HS-27A (cell line): ENCODE data around the gene ZFP36.
A peak's percentile ranks its signal among the peaks of the same experiment; 100 is the strongest.

ENCODE experiments used
- DNase-seq: peaks from one replicate; pipeline ENCODE4 v3.0.0-alpha.2; 2012; ENCODE audit warnings: low read depth, missing footprints

Gene ZFP36

DNA sequence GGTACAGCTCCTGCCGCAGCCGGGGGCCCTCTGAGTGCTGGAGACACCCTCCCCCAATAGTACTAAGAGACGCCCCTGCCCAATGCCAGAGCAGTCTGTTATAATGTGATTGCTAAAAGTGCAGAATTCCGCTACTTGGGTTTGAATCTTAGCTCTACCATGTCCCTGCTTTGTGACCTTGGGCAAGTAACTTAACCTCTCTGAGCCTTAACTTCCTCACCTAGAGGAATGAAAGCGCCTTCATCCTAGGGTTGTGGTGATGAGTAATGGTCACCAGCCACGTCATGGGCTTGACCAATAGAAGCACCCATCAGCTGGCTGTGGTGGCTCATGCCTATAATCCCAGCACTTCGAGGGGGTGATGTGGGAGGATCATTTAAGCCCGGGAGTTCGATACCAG lies 12.4 kb downstream of the ZFP36 start:
- DNase-seq: no peak

DNA sequence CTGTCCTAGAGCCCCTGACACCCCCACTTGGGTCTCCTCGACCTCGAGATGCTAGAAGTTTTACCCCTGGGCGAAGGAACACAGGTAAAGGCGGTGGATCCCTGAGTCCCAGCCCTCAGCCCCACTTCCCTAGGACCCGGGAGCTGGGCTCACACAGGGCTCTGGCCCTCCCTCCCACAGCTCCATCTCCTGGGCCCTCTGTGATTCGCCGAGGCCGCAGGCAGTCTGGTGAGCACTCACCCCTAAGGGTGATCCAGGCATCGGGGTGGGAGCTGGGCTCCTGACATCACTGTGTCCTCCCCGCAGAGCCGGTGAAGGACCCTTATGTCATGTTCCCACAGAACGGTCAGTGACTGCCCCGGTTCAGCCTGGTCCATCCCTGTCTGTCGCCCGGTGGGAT lies 14.1 kb downstream of the ZFP36 start:
- no peak for DNase-seq

- no peak for DNase-seq
Observed at GRCh38 chr19:39422020-39422419, 15.4 kb downstream of the ZFP36 start.

DNA sequence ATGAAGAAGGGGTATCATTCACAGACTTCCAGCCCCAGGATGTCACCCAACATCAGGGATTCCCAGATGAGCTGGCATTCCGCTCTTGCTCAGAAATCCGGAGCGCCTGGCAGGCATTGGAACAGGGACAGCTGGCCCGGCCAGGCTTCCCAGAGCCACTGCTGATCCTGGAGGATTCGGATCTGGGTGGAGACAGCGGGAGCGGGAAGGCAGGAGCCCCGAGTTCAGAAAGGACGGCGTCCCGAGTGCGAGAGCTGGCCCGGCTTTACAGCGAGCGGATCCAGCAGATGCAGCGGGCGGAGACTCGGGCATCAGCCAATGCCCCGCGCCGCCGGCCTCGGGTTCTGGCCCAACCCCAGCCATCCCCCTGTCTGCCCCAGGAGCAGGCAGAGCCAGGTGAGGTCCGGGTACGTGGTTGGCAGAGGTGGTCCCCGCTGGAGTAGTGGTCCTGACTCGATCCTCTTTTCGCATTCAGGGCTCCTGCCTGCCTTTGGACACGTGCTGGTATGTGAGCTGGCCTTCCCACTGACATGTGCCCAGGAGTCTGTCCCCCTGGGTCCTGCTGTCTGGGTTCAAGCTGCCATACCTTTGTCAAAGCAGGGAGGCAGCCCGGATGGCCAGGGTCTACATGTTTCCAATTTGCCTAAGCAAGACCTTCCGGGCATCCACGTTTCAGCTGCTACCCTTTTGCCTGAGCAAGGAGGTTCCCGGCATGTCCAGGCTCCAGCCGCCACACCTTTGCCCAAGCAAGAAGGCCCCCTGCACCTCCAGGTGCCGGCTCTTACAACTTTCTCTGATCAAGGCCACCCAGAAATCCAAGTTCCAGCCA lies 16.8 kb downstream of the ZFP36 start:
- no peak for DNase-seq

DNA sequence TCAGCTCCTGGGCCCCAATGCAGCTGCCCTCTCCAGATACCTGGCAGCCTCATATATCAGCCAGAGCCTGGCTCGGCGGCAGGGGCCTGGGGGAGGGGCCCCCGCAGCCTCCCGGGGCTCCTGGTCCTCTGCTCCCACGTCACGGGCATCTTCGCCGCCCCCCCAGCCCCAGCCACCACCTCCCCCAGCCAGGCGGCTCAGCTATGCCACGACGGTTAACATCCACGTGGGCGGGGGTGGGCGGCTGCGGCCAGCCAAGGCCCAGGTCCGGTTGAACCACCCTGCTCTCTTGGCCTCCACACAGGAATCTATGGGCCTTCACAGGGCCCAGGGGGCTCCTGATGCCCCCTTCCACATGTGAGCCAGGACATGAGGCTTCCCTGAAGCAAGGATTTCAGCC lies 18.3 kb downstream of the ZFP36 start:
- no peak for DNase-seq

DNA sequence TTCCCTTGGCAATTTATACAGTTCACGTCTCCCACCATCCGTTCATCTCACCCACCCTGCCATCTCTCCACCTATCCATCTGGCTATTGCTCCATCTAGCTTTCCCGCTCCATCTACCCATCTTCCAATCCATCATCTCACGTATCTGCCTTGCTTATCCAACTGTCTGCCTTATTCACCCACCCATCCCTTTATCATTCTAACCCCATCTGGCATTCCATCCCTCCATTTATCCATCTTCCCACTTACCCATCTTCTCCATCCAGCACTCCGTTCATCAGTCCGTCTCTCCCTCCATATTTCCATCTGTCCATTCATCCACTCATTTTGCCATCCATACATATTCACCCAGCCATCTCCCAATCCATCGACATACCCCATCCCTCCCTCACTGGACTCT lies 19.1 kb downstream of the ZFP36 start:
- no peak for DNase-seq

DNA sequence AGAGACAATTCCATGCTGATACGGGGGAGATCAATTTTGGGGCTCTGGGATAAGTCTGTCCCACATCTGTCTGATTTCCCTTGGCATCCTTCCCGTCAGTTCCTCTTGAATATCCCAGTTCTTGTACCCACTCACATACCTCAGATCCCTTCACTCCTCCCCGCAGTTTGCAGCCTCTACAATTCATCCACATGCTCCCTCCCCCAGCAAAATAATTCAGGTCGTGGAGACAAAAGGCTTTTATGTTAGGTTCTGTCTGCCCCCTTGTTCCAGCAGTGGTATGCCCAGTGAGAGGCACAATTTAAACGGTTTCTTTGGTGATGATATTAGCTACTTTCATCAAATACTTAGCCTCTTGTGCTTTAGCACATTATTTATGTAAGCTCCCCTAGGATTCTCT lies 19.5 kb downstream of the ZFP36 start:
- DNase-seq: no peak

- no peak for DNase-seq
Observed at GRCh38 chr19:39427707-39428106, 21.1 kb downstream of the ZFP36 start.

GRCh38 chr19:39428283-39429112 lies 21.9 kb downstream of the ZFP36 start:
- no peak for DNase-seq

GRCh38 chr19:39430675-39431593 lies 24.3 kb downstream of the ZFP36 start:
- no peak for DNase-seq

GRCh38 chr19:39432677-39433025 lies 26.0 kb downstream of the ZFP36 start:
- DNase-seq: no peak

- no peak for DNase-seq
Observed at GRCh38 chr19:39433480-39434079, 26.9 kb downstream of the ZFP36 start.

- no peak for DNase-seq
Observed at GRCh38 chr19:39434123-39435076, 27.8 kb downstream of the ZFP36 start.

GRCh38 chr19:39435499-39436349 lies 29.1 kb downstream of the ZFP36 start, which contains the start of gene RPS16:
RPS16 (minus strand) TSS chr19:39435949; CDS start chr19:39435895, 54 bp downstream.
- peak; percentile 98 for DNase-seq

GRCh38 chr19:39436350-39436716 lies 29.7 kb downstream of the ZFP36 start:
- DNase-seq: no peak

DNA sequence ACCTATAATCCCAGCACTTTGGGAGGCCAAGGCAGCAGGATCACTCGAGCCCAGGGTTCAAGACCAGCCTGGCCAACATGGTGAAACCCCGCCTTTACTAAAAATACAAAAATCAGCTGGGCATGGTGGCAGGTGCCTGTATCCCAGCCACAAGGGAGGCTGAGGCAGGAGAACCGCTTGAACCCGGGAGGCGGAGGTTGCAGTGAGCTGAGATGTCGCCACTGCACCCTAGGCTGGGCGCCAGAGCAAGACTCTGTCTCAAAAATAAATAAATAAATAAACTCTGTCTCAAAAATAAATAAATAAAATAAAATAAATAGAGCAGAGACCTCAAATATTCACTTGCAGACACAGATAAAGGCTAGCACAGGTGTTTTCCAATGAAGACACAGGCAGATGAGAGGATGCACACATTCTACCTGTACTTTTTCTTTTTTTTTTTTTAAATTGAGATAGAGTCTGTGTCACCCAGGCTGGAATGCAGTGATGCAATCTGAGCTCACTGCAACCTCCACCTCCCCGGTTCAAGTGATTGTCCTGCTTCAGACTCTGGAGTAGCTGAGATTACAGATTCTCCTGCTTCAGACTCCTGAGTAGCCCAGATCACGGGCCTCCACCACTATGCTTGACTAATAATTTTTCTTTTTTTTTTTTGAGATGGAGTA lies 31.8 kb downstream of the ZFP36 start:
- no peak for DNase-seq

GRCh38 chr19:39444598-39445195 lies 38.0 kb downstream of the ZFP36 start:
- DNase-seq: no peak

DNA sequence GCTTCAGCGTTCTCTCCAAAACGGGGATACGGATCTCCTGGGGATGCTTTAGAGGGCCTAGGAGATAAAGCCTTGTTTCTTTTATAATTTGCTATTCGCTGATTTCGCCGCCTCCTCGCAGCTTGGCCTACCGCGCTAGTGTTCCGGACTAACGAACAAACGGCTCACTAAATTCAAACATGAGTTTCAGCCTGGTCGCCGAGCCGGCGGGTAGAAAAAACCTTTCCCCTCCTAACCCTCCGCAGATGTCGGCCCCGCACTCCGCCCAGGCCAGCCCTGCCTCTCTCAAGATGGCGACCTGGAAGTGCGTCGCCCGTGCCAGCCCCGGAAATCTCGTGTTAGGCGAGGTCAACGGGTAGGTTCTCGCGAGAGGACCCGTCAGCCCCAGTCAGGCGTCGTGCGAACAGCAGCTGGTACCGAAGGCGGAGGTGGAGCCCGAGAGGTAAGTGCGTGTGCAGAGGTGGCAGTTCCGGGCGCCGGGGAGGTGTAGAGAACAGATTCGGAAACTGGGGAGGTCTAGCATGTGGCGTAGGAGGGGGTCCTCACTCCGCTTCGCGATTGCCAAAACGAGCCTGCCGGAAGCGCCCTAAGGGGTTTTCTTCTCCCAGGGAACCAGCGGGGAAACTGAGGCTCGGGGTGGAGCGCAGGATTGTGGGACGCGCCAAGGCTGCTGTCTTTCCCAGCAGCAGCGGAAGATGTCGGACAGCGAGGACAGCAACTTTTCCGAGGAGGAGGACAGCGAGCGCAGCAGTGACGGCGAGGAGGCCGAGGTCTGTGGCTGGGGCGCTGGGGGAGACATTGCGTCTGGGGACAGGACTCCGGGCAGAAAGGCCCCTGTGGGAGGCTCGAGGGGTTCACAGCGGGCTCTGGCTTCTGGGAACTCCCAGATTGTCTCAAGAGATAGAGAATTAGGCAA lies 38.8 kb downstream of the ZFP36 start, which contains the start of gene SUPT5H:
TSS of gene SUPT5H (plus strand) at position 387 of the 916 bp plus-strand sequence. CDS start at position 696, 309 bp downstream.
- peak; percentile 99 for DNase-seq
